Measurements from ENCODE around the gene PPP1R15A.
"Not testable (repeated sequence)": the region's sequence is repeated elsewhere in the genome, so short reads cannot be mapped to it uniquely, and the experiment has no call there.

The PPP1R15A gene

DNA sequence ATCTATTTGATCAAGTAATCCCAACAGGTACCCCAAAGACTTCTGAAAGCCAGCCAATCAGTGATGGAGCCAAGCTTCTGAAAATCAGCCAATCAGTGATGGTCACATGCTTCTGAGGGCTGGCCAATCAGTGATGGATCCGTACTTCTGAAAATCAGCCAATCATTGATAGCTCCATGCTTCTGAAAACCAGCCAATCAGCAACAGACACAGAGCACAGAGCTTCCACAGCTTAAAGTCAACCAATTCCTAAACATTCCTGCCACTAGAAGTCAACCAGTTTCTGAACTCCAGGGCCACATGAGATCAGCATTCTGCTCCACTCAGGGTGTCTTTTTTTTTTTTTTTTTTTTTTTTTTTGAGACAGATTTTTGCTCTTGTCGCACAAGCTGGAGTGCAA is 27.7 kb upstream of the PPP1R15A start:
- TF ChIP-seq, protein P1, sequence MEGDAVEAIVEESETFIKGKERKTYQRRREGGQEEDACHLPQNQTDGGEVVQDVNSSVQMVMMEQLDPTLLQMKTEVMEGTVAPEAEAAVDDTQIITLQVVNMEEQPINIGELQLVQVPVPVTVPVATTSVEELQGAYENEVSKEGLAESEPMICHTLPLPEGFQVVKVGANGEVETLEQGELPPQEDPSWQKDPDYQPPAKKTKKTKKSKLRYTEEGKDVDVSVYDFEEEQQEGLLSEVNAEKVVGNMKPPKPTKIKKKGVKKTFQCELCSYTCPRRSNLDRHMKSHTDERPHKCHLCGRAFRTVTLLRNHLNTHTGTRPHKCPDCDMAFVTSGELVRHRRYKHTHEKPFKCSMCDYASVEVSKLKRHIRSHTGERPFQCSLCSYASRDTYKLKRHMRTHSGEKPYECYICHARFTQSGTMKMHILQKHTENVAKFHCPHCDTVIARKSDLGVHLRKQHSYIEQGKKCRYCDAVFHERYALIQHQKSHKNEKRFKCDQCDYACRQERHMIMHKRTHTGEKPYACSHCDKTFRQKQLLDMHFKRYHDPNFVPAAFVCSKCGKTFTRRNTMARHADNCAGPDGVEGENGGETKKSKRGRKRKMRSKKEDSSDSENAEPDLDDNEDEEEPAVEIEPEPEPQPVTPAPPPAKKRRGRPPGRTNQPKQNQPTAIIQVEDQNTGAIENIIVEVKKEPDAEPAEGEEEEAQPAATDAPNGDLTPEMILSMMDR (IDR thresholded peaks at IDR 0.05; ENCODE audit: low read depth, low read length): 0 out of 2 replicates have a peak, but pooled peaks have one; percentile 4
- H3K4me3 ChIP-seq (ENCODE audit: low read depth, low read length): no peak overlapping the region

DNA sequence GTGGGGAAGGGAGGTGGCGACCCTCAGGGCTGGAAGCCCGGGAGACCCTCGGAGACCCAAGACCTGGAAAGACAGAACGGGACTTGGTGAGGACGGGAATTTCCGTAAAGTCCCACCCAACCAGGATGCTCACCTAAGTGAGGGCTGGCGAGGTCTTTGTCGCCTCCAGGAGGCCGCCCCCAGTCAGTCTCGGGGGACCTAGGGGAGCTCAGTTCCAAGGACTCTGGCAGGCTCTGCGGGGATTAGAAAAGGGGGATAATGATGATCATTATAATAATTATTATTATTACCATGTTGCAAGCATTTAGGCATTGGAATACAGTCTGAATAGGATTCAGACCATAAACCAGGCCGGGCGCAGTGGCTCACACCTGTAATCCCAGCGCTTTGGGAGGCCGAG is 26.8 kb upstream of the PPP1R15A start:
- TF ChIP-seq, protein P1 (IDR thresholded peaks at IDR 0.05; ENCODE audit: low read depth, low read length): no peak

DNA sequence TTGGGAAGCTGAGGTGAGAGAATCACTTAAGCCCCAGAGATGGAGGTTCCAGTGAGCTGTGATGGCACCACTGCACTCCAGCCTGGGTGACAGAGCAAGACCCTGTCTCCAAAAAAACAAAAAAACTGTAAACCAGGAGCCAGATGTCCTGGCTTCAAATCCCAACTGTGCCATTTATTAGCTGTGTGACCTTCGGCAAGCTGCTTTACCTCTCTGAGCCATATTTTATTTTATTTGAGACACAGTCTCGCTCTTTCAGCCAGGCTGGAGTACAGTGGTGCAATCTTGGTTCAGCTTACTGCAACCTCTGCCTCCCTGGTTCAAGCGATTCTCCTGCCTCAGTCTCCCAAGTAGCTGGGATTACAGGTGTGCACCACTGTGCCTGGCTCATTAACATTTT is 25.6 kb upstream of the PPP1R15A start:
- not testable (repeated sequence) for H3K4me3 ChIP-seq (ENCODE audit: low read depth, low read length)

More for the DNA sequence above, 26.8 kb upstream of the PPP1R15A start:
- no peak overlapping the region for H3K4me3 ChIP-seq (ENCODE audit: low read depth, low read length)

DNA sequence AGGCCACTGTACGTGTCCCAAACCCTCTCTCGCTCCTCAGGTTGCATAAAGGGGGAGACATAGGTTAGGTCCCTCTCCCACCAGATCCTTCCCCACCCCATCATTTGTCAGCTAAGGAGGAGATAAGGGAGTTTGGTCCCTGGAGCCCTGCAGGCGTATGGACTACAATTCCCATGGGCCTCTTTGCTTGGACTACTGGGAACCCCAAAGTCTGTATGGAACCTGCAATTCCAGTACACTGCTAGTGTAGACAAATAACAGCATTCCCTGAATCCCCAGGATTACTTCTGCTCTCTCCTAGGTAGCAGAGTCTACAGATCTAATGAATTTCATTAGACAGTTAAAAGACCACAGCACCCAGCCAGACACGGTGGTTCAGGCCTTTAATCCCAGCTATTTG is 19.9 kb upstream of the PPP1R15A start:
- no peak overlapping the region for H3K4me3 ChIP-seq (ENCODE audit: low read depth, low read length)
- TF ChIP-seq, protein P1 (IDR thresholded peaks at IDR 0.05; ENCODE audit: low read depth, low read length): no peak

DNA sequence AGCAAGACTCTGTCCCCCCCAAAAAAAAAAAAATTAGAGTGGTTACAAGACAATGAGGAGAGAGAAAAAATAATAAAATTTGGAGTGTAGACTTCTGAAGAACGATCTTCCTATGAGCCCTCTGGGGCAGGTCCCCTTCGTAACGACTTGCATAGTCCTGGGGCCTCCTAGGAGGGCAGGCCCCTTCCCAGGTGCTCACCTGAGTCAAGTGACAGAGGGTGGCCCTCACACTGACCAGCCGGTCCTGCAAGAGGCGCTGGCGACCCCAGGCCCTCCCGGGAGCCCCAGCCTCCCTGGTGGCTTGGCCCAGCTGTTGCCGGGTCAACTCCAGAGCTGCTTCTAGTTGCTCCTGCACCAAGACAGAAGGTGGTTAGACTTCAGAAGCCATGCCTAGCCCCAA is 18.7 kb upstream of the PPP1R15A start:
- no peak overlapping the region for H3K4me3 ChIP-seq (ENCODE audit: low read depth, low read length)
- TF ChIP-seq, protein P1 (IDR thresholded peaks at IDR 0.05; ENCODE audit: low read depth, low read length): no peak

DNA sequence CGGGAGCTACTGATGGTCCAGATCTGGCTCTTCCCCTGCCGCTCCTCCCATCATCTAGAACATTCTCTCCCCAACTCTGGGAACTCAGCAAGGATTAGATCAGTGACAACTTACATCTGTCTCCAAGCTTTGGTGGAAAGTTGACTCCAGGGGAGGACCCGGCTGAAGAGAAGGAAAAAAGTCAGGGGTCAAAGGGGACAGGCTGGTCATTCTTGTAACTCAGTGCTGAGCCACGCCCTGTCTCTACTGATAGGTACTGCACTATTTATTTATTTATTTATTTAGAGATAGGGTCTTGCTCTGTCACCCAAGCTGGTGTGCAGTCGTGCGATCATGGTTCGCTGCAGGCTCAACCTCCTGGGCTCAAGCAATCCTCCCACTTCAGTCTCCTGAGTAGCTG is 18.1 kb upstream of the PPP1R15A start:
- TF ChIP-seq, protein P1 (IDR thresholded peaks at IDR 0.05; ENCODE audit: low read depth, low read length): no peak
- no peak overlapping the region for H3K4me3 ChIP-seq (ENCODE audit: low read depth, low read length)

DNA sequence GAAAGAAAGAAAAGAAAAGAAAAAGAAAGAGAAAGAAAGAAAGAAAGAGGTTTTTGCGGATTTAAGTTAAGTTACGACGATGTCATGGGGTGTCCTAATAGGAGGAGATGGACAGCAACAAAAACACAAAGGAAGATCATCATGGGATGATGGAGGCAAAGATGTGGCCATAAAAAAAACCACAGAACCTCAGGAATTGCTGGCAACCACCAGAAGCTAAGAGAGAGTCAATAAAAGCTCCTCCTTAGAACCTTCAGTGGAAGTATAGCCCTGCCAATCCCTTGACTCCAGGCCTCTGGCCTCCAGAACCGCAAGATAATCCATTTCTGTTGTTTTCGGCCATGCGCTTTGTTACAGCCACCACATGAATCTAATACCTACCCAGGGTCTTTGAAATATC is 15.3 kb upstream of the PPP1R15A start:
- TF ChIP-seq, protein P1 (IDR thresholded peaks at IDR 0.05; ENCODE audit: low read depth, low read length): no peak
- H3K4me3 ChIP-seq (ENCODE audit: low read depth, low read length): no peak overlapping the region

DNA sequence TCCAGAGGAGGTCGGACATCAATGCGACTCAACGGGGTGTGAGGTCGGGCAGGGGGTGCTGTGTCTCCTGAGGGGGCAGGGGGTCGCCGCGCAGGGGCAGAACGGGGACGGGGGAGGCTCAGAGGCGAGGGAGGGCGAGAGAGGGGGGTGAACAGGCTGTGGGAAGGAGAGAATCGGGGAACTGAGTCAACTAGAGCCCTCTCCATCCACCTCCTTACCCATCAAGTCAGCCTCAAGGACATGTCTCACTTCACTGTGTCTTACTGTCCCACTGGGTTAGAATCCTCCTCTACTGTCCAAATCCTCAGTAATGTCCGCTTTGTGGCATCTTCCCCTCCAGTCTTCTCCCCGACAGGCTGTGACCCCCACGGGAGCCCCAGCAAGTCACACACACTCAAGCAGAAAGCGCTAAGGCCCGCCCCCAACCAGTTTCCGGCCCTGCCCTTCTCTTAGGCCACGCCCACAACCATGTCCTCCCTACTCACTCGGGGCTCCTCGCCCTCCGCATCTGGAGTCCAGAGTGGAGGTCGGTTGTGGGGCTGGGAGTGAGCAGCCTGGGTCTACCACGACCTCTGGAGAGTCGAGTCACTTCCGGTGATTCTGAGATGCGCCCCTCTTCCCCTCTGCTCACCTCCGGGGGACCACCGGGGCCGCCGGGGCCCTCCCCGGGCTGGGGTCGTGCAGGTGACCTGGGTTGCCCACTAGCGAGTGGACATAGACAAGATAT is 13.1 kb upstream of the PPP1R15A start:
- no peak overlapping the region for H3K4me3 ChIP-seq (ENCODE audit: low read depth, low read length)
- TF ChIP-seq, protein P1 (IDR thresholded peaks at IDR 0.05; ENCODE audit: low read depth, low read length): no peak
